NCI-H2029 (cell line): ENCODE results near the gene MBP.

ENCODE experiments used
- DNase-seq: peaks from one replicate; lab custom pipeline; 2025; lab: John Stamatoyannopoulos, UW

Gene MBP

DNA sequence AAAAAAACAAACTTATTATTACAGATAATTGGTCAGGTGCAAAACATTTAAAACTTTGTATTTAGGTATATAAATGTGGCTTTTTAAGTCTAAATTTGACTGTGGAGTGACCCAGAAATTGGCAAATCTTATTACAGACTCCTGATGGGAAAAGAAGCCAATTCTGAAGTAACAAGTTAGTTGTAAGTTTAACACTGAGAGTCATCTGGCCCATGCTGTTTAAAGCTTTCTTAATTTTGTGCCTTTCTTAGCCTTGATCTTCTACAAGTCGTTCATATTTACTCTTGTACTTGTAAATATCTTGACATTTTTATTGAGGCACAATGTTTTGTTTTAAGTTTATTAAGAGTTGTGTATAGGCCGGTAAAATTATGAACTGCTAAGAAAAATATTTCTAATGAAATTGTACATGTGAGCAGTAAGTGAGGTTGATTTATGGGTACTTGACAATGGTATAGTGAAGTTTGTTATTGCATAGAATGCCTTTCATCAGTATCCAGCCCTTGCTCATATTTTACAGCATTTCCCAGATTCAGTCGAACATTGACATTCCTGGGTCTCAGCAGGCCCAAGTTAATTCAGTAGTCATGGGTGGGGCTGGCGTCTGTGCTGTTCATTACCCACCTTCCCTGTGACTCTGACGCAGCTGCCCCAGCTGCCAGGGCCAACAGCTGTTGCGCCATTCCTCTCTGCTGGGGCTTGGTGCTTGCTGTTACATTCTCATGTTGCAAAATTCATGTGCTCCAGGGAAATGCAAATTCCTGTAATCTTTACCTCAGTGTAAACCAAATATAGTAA, 188.8 kb downstream of the MBP start:
- no peak for DNase-seq

DNA sequence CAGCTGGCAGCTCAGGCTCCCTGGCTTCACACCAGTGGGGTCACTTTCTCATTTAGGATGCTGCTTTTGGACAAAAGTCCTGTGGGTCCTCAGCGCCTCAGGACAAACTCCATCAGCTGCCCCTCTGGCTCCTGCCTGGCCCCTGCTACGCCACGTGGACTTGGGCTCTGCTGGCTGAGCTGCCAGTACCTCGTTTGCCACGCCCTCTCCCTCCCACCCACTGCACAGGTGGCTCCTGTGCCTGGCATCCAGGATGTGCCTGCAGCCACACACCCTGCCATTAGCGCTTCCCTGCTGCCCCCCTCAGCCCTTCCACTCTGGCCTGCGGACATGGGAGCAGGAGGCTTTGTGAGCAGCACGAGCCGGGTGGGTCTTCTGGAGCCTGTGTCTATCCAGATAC, 191.3 kb downstream of the MBP start:
- no peak for DNase-seq

DNA sequence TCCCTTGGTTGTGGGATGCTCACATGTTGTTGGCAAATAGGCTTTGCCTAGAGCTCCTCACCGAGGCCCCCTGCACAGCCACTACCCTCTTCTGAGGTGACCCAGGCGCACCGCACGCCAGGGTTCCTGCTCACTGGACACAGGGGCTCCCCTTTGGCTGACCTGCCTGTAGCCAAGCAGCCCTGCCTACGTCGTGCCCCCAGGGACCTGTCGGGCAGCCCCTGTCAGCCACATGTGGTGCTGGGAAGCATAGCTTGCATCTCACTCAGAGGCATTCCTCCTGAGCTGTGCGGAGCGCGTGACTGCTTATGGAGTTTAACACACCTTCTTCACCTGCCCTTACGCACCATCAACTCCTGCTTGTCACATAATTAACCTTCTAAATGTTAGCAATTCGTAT, 194.0 kb downstream of the MBP start:
- DNase-seq, result no peak

DNA sequence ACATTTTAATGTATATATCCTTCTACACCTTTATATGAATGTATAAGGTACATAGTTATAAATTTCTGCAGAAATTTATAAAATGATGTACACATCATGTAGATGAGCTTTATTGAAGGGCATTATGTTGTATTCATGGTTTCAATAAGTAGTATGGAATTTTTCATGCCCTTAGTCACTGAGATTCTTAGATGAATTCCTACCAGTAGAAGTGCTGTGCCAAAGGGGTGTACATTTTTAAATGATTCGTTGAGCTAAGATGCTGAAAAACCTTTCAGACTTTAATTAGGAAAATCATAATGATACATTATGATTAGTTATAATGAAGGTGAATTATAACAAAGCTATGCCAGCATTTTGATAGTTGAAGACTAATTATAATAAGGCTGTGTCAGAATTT, 195.0 kb downstream of the MBP start:
- no peak for DNase-seq

DNA sequence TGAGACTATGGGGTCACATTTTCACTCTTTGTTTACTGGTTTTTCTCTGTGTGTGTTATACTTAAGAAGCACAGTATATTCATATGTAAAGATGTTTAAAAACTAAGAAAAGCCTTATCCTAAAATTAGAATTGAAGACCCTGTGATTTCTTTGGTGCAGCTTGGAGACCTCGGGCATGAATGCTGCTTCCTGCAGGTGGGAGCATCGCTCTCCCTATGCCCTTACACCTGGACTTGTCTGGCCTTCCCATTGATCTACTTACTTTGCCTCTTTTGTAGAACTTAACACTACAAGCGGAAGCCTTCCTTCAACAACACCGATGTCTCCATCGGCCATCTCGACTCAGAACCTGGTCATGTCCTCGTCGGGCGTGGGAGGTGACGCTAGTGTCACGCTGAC, 195.7 kb downstream of the MBP start:
- DNase-seq, result no peak

DNA sequence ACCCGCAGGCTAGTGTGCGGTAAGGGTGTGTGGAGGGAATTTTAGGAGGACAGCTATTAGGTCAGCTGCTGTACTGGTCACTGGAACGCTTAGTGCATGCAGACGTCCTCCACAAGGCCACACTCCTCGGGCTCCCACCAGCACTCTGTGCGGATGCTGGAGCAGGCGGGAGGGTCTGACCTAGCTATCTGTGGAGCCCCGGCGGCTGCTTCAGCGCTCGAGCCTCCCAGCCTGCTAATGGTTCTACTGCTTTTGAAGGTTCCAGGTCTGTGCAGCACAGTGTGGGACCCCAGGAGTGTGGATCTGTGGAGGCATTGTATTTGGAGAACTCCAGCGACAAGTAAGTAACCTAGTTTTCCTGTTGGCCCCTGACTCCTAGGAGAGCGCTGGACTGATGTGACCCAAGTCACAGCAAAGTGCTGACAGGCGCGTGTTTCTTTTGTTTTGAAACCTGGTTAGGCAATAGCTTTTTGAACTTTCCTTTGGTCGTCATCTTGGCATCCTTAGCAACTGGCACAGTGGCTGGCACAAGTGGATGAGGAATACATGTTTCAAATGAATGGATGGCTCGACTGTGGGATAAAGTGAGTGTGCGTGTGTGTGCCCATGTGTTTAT, 196.8 kb downstream of the MBP start:
- no peak for DNase-seq

DNA sequence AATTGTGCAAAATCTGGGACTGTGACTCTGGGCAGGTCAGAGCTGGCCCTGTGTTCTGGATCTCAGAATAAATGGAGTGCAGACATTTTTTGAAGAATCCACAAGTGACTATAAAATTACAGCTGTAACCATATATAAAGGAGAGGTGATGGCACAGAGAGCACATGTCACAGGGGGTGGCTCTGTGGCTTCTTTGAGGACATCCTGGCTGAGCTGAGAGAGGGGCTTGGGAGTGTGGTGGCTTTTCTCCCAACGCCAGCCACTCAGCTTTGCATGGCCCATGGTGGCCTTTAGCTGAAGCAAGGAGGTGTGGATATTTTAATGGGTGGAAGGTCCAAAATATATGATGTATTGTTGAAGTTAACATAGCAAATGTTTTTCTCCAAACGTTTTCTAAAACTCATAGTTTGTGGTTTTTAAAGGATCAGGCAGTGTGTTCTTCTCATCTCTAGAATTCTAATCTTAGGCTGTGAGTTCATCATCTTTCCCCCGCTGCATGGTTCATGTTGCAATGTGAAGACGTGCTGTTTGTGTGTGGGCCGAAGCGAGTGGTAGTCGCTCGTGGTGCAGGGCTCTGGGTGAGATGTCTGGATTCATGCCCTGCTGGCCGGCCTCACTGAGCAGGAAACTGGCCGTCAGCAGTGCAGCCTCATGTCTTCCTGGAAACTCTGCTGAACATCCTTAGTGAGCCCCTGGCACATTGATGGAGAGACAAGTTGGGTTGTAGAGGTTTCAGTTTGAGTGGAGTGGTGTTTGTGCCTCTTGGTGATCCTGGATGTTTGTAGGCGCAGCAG, 200.4 kb downstream of the MBP start:
- DNase-seq, result no peak

DNA sequence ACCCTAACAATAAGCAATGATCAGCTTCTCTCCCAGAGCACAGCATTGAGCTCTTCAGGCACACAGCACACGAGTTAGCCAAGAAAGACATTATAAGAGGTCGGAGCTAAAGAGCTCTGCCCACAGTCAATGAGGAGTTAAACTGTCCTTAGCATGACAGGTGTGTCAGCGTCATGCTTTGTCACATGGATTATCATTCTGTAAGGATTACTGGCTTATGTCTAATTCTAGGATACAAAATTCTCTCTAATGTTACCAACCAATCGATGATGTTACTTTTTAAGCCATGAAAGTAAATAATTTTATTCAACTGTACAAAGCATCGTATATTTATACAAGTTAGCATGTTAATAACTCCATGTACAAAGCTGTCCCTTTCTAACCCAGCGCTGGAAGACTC, 201.4 kb downstream of the MBP start:
- no peak for DNase-seq
